IPS DF 4.7 (cell line): ENCODE data around the gene APPBP2.
"Not testable (repeated sequence)": the region's sequence is repeated elsewhere in the genome, so short reads cannot be mapped to it uniquely, and the experiment has no call there.

Experiments used
- DNase-seq: peaks from one replicate; pipeline ENCODE4 v3.0.0-alpha.2; 2013; ENCODE audit warnings: low spot score; ENCODE audit errors: extremely low read depth

The APPBP2 gene, protein sequence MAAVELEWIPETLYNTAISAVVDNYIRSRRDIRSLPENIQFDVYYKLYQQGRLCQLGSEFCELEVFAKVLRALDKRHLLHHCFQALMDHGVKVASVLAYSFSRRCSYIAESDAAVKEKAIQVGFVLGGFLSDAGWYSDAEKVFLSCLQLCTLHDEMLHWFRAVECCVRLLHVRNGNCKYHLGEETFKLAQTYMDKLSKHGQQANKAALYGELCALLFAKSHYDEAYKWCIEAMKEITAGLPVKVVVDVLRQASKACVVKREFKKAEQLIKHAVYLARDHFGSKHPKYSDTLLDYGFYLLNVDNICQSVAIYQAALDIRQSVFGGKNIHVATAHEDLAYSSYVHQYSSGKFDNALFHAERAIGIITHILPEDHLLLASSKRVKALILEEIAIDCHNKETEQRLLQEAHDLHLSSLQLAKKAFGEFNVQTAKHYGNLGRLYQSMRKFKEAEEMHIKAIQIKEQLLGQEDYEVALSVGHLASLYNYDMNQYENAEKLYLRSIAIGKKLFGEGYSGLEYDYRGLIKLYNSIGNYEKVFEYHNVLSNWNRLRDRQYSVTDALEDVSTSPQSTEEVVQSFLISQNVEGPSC

DNA sequence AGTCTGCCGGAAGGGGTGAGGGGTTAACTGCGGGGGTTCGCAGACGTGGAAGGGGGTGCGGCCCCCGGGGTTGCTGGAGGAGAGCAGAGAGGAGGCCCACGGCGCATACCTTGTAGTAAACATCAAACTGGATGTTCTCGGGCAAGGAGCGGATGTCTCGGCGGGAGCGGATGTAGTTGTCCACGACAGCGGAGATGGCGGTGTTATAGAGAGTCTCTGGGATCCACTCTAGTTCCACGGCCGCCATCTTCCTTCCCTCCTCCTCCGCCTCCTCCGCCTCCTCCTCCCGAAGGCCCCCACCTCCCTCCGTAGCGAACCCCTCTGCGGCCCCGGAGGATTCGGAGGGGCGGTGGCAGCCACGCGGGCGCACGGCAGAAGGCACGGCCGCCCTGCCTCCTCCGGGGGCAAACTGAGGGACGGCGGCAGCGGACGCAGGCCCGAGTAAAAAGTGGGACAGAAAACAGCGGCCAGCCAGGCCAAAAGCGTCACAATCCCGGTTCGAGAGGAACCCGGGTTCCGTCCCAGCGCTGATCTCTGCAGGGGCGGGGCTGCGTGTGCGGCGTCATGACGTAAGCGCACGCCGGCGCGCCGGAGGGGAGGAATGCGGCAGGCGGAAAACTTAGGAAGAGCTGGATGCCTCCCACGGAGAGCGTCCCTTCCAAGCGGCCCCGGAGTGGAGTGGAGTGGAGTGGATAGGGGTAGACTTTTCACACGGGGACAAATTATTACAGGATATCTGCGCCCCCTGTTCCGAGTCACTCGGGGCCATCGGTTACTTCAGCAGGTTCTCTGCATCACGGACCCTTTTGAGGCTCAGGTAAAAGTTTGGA lies at the start of gene APPBP2:
Gene APPBP2, minus strand, starts transcription at position 558 of the 830 bp plus-strand sequence. Its CDS starts 311 bp downstream, at position 247.
- peak; percentile 22 for DNase-seq

DNA sequence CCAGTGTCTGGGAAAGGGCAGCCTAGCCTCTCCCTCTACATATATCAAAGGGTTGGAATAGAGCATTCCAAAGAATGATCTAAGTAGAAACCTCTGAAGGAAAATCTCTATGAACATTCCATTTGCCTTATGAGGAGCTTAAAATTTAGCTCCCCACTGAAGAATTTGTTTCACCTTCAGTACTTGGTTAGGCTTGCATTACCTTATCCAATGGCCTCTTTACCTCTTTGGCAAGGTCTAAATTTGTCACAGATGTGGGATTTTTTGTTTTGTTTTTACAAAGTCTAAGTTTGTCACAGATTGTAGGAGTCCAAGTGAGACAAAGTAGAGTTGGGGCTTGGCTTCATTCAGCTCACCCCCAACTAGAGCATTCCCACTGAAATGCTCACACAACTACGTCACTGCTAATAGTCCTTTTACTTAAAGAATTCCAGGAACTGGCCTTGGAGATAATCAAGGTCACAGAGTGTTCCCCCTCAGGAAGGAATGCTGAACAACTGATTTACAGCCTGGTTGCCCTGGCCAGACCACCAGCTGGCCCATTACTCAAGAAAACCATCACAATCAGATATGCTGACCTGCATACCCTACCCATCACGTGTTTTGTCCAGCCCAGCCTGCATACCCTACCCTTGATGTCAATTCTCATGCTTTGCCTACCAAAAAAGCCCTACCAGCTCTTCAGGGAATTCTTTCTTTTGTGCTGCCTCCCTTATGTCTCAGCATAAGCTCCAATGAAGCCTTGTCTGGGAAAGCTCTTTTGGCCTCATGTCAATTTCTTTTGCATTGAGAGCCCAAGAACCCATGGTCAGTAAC lies 47.4 kb upstream of the APPBP2 start:
- DNase-seq = no peak

DNA sequence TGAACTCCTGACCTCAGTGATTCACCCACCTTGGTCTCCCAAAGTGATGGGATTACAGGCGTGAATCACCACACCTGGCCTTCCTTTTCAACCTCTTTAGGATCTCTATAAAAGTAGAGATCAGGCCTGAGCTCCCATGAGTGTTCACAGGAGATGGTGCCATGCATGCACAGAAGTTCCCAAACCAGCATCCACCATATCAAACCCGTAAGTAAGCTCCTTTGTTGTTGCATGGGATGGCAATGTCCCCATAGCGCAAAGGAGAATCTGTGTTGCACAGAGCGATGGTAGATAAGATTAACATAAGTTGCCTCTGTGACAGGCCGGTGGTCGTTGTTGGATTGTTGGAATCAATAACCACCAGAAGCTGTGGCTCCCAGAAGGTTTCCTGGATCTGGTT lies 39.2 kb upstream of the APPBP2 start:
- no peak for DNase-seq

DNA sequence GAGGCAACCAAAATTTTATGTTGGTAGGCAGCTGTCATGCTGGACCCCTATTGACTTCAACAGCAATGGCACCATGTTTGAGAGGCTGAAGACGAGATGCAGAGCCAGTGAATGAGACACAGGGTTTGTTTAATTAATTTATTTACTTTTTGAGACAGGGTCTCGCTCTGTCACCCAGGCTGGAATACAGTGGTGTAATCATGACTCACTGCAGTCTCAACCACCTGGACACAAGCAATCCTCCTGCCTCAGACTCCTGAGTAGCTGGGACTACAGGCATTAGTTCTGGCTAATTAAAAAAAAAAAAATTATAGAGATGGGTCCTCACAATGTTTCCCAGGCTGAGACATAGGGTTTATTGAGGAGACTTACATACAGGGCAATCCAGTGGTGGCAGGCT lies 37.7 kb upstream of the APPBP2 start:
- DNase-seq = no peak

DNA sequence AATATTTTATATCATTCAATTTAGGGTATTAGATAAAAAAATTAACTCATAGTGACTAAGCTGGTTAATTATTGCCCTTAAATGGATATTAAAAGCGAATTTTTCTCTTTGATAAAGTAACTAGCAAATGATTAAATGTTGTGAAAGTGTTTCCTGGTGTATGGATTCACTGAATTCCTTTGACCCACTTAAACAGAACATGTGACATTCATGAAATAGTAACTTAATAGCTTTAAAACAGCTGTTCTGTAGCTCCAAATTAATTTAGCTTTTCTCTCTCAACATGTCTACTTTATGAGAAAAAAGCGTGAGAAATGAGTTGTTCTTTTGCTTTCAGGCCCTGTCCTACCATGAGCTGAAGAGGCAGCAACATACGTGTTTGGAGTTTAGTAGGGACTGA lies 36.4 kb upstream of the APPBP2 start:
- no peak for DNase-seq

DNA sequence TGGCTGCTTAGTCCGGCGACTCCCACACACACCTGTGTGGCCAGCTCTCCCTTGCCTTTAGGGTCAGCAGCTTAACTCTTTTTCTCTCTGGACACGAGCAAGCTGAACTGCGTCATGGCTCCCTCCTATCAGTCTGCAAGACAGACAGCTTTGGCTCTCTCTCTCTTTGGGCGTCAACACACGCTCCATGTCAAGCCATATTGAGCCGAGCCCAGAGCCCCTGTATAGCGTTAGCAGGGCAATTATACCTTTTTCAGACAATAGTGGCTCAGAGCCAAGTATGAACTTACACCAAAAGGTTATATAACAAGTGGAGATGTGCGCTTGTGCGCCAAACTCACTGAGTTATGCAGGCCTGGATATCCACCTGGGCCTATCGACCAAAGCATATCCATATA lies 34.8 kb upstream of the APPBP2 start:
- no peak for DNase-seq

DNA sequence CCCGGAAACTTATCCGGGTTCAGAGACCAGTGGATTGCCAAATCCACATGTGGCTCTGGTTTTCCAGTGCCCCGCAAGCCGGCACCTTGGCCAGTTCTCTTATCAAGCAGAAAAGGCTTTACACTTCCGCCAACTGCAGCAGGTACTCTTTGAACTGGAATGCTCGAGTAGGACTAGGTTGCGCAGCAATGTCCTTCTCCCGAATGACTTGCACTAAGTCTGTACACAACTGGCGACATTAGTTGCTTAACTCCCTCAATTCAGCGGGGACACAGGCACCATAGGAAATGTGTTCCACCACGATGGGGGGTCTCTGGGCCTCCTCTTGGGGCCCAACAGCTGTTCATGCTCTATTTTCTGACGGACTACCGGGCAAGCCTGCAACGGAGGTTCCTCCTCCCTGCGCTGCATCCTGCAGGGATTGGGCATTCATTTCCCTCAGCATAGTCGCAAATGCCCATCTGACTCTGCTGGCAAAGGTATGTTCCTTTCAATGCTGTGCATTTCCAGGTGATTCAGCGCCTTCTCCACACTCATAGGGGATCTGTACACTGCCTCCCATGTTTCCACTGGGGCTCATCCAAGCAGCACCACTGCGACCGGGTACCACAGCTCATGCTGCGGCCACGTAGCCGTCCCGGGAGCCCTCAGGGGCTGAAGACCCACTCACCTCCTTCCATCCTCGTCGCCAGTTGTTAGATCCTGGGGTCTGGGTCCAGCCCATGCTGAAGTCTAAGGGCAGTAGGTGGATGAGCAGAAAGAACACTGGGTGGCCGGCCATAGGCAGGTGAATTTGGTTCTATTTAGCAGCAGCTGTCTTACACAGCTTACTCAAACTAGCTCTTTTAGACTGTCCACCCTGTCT lies 34.2 kb upstream of the APPBP2 start:
- DNase-seq = no peak

DNA sequence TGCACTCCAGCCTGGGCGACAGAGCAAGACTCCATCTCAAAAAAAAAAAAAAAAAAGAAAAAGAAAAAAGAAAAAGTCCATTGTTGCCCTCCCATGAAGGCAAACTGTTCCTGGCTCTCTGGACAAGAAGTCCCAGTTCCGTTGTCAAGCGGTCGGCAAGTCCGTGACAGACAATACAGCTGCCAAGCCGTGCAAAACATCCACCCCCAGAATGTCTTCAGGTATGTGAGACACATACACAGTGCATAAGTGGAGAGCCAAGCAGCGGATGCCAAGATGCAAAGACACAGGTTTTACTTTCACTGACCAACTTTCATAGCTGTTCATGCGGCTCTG lies 33.6 kb upstream of the APPBP2 start:
- no peak for DNase-seq

DNA sequence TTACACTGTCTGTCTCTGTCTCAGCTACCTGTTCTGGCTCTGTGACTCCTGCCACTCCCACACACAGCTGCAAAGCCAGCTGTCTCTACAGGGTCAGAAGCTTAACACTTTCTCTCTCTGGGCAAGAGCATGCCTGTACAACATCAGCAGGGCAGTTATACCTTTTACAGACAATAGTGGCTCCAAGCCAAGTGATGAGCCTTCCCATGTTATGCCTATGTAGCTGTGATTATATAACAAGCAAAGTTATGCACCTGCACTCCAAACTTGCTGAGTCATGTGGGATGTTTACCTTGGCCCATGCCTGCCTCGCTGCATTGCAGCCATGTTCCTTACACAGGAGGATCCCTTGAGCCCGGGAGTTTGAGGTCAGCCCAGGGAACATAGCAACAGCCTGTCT lies 31.8 kb upstream of the APPBP2 start:
- DNase-seq = no peak

DNA sequence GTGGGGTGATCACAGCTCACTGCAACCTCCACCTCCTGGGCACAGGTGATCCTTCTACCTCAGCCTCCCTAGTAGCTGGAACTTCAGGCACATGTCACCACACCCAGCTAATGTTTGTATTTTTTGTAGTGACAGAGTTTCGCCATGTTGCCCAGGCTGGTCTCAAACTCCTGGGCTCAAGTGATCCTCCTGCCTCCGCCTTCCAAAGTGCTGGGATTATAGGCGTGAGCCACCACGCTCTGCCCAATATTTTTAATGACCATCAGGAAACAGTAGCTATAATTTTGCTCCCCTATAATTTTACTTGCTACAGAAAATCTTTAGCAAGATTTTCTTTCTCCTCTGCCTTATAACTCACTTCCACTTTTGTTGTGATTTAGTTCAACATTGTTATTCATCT lies 29.7 kb upstream of the APPBP2 start:
- DNase-seq = no peak

DNA sequence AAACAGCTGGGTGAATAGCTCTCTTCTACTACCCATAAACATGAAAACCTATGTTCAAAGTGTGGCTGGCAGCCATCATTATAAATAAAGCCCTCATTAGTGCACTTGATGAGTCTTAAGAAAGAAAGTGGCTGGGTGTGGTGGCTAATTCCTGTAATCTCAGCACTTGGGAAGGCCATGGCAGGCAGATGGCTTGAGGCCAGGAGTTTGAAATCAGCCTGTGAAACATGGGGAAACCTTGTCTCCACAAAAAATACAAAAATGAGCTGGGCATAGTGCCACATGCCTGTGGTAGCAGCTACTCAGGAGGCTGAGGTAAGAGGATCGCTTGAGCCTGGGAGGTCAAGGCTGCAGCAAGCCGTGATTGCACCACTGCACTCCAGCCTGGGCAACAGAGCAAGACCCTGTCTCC lies 28.3 kb upstream of the APPBP2 start:
- no peak for DNase-seq

DNA sequence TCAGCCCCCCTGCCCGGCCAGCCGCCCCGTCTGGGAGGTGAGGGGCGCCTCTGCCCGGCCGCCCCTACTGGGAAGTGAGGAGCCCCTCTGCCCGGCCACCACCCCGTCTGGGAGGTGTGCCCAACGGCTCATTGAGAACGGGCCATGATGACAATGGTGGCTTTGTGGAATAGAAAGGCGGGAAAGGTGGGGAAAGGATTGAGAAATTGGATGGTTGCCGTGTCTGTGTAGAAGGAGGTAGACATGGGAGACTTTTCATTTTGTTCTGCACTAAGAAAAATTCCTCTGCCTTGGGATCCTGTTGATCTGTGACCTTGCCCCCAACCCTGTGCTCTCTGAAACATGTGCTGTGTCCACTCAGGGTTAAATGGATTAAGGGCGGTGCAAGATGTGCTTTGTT lies 26.2 kb upstream of the APPBP2 start:
- DNase-seq = not testable (repeated sequence)

DNA sequence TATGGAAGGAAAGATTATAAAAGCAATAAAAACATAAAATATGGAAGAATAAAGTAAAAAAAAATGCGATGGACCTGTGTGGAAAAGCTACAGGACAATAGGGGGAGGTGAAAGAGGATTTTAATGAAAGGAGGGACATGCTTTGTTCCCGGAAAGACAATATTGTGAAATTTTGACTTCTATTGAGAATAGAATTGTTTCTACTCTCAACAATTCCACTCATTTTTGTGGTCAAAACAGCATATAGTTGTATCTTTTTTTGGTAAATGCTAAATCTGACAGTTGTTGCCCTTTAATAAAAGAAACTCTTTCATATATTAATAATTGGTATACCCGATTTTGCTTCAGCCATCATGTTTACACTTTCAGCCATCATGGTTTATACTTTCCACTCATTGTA lies 22.9 kb upstream of the APPBP2 start:
- no peak for DNase-seq

DNA sequence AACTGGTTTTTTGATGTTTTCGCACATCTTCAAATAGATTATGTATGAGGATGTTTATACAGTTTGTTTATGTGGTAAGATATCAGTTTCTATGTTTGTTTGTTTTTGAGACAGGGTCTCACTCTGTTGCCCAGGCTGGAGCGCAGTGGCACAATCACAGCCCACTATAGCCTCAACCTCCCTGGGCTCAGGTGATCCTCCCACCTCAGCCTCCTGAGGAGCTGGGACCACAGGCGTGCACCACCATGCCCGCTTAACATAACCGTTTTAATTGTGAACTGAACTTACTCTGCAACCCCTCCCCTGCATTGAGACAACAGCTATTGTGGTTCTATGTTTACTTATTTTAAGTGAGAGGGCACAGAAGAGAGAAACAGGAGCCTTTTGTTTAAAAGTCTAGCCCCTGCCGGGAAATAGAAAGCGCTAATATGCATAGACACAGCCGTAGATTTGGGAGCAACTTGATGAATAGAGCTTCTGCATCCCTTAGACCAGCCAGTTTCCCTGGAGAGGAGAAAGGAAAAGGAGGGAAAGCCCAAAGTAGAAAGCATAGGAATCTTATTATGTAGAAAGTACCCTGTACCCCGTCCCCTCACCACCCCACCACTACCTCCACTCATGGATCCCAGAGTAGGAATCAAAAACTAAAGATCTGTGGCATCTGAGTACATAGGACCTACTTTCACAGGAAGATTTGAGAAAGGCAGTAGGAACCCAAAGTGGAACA lies 19.6 kb upstream of the APPBP2 start:
- no peak for DNase-seq

DNA sequence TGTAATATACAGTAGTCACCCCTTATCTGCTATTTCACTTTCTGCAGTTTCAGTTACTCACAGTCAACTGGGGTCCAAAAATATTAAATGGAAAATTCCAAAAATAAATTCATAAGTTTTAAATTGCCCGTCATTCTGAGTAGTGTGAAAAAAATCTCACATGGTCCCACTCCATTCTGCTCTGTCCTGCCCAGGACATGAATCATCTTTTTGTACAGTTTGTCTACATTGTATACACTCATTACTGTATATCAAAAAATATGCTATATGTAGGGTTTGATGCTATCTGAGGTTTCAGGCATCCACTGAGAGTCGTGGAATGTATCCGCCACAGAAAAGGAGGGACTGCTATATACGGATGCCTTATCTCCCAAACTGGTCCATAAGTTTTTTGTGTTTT lies 16.0 kb upstream of the APPBP2 start:
- no peak for DNase-seq

DNA sequence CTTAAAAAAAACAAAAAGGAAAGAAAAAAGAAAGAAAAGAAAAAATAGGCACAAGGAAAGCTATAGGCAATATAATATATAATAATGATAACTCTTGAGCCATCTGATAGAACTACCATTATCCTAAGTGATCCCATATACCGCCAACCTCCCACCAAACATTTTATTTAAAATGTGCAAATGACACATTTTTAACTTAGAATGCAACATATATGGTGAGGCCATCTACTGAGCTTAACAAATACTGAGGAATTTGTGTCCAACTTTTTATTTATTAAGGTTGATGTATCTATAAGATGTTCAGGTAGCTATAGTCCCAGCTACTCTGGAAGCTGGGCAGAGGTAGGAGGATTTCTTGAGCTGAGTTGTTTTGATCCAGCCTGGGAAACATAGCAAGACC lies 14.4 kb upstream of the APPBP2 start:
- no peak for DNase-seq

DNA sequence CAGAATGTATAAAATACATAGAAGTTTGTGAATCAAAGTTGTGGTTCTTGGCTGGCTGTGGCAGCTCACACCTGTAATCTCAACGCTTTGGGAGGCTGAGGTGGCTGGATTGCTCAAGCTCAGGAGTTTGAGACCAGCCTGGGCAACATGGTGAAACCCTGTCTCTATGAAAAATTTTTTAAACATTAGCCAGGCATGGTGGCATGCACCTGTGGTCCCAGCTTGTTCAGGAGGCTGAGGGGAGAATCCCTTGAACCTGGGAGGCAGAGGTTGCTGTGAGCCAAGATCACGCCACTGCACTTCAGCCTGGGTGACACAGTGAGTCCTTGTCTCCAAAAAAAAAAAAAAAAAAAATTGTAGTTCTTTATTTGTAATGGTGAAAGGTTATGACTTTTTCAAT lies 13.8 kb upstream of the APPBP2 start:
- no peak for DNase-seq

DNA sequence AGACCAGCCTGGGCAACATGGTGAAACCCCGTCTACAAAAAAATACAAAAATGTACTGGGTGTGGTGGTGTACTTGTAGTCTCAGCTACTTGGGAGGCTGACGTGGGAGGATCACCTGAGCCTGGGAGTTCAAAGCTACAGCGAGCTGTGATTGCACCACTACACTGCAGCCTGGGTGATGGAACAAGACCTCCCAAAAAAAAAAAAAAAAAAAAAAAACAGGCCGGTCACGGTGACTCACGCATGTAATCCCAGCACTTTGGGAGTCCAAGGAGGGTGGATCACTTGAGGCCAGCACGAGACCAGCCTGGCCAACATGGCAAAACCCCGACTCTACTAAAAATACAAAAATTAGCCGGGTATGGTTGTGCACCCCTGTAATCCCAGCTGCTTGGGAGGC lies 12.7 kb upstream of the APPBP2 start:
- DNase-seq = no peak

DNA sequence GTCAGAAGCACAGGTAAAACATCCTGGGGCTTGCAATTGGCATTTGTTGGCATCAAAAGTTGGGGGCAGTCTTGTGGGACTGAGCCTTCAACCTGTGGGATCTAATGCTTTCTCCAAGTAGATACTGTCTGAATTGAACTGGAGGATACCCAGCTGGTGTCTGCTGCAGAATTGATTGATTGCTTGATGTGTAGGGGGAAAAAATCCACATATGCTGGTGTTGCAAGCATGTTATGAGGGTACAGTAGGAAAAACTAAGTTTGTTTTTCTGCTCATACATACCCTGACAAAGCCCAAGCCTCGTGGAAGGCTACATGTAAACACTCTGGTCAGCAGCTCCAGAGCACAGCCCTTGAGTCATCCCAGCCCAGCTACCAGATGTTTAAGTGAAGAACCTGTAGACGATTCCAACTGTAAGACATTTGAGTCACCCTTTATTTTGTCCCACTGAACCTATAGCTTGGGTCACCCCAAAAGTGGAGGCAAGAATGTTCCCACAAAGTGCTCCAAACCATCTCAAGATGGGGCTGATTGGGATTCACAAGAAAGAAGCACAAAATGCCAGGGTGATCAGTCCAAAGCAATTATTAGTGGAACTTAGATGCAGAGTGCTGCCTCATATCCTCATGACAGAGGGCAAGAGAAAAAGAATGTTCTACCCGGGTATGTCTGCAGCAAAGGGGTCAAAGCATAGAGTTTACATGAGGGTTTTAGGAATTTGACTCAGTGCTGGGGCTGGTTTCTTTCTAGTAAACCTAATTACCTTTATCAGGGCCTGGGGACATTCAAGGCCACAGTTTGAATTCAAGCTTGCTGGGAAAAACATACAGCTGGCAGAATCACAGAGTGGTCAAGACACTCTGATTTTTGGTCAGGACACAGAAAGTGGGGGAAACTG lies 9.6 kb upstream of the APPBP2 start:
- no peak for DNase-seq
